HG03558 (cell line): Measurements from ENCODE around the gene NT5C.

Source experiments
- ATAC-seq: cut with Tn5 transposase; IDR thresholded peaks from one replicate; pipeline ENCODE4 v1.9.1; 2021; ENCODE audit warnings: moderate number of reproducible peaks; ENCODE audit not compliant: unreplicated experiment; ENCODE audit errors: extremely low read depth

Gene NT5C

GRCh38 chr17:75097865-75098264 lies 33.7 kb downstream of the NT5C start:
- no peak for ATAC-seq

- no peak for ATAC-seq
Observed at GRCh38 chr17:75096082-75096625, 35.4 kb downstream of the NT5C start.

- no peak for ATAC-seq
Observed at GRCh38 chr17:75094871-75095399, 36.6 kb downstream of the NT5C start.

- no peak for ATAC-seq
Observed at GRCh38 chr17:75093548-75094158, 37.9 kb downstream of the NT5C start.

GRCh38 chr17:75091855-75092327 lies 39.7 kb downstream of the NT5C start:
- ATAC-seq = no peak

GRCh38 chr17:75090871-75091854 lies 40.4 kb downstream of the NT5C start:
- no peak for ATAC-seq

GRCh38 chr17:75088465-75089417 lies 42.8 kb downstream of the NT5C start:
- no peak for ATAC-seq

- ATAC-seq = no peak
Observed at GRCh38 chr17:75087558-75088453, 43.7 kb downstream of the NT5C start, which contains the start of gene SLC16A5. TSS of gene SLC16A5 (plus strand) at chr17:75087954. CDS start at chr17:75093637, 5,683 bp downstream.

- no peak for ATAC-seq
Observed at GRCh38 chr17:75087182-75087557, 44.4 kb downstream of the NT5C start.

- no peak for ATAC-seq
Observed at GRCh38 chr17:75086496-75087181, 44.9 kb downstream of the NT5C start.

- no peak for ATAC-seq
Observed at GRCh38 chr17:75084039-75084660, 47.4 kb downstream of the NT5C start.

GRCh38 chr17:75082683-75083082 lies 48.9 kb downstream of the NT5C start:
- ATAC-seq = no peak

- ATAC-seq = no peak
Observed at GRCh38 chr17:75081611-75082540, 49.7 kb downstream of the NT5C start.
